Panc1 (cell line): Measurements from ENCODE around the gene PKP1.

ENCODE experiments used
- POLR2AphosphoS5 ChIP-seq: IDR thresholded peaks from 2 replicates; pipeline ENCODE4 v1.6.1; 2012; ENCODE audit warnings: mild to moderate bottlenecking, low read depth, low read length, moderate library complexity
- TCF7L2 ChIP-seq: IDR thresholded peaks from 2 replicates; pipeline ENCODE4 v1.6.1; 2011; ENCODE audit warnings: mild to moderate bottlenecking, low read depth, low read length, inconsistent platforms
- TF ChIP-seq, protein P1 (sequence below): fragments of 450-650 bp; IDR thresholded peaks from 2 replicates; pipeline ENCODE4 v1.5.1; 2017; ENCODE audit warnings: mild to moderate bottlenecking
- TF ChIP-seq, protein P2 (sequence below), 2 experiments: IDR thresholded peaks; 2 replicates each; pipeline ENCODE4 v1.6.1; 2011 to 2012; ENCODE audit warnings: low read depth in 2 of 2, control low read depth in 1 of 2, low read length in 1 of 2, mild to moderate bottlenecking in 1 of 2, moderate library complexity in 1 of 2; ENCODE audit not compliant: insufficient read depth in 1 of 2

DNA sequence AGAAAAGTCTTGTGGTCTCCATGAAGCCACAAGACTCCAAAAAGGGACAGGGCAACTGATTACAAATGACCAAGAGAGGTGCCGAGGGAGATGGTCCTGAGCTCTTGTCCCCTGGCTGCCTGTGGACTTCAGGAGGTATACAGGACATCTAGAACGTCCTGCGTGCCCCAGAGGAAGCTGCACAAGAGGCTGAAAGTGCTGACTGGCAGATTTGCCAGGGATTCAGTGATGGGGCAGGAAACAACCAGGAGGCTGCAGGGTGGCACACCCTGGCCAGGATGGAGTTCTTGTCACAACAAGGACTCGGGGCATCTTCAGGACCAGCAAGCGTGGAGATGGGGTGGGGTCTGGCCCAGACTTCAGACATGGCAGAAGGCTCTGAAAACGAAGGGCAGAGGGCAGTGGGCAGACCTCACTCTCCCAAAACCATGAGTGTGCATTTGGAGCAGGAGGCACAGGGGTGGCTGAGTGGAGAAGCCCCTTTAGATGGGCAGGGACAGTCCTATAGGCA is 13.4 kb upstream of the PKP1 start:
- no peak for TF ChIP-seq POLR2AphosphoS5
- no peak for TF ChIP-seq TCF7L2
- TF ChIP-seq, protein P1, sequence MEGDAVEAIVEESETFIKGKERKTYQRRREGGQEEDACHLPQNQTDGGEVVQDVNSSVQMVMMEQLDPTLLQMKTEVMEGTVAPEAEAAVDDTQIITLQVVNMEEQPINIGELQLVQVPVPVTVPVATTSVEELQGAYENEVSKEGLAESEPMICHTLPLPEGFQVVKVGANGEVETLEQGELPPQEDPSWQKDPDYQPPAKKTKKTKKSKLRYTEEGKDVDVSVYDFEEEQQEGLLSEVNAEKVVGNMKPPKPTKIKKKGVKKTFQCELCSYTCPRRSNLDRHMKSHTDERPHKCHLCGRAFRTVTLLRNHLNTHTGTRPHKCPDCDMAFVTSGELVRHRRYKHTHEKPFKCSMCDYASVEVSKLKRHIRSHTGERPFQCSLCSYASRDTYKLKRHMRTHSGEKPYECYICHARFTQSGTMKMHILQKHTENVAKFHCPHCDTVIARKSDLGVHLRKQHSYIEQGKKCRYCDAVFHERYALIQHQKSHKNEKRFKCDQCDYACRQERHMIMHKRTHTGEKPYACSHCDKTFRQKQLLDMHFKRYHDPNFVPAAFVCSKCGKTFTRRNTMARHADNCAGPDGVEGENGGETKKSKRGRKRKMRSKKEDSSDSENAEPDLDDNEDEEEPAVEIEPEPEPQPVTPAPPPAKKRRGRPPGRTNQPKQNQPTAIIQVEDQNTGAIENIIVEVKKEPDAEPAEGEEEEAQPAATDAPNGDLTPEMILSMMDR: no peak
- TF ChIP-seq, protein P2, sequence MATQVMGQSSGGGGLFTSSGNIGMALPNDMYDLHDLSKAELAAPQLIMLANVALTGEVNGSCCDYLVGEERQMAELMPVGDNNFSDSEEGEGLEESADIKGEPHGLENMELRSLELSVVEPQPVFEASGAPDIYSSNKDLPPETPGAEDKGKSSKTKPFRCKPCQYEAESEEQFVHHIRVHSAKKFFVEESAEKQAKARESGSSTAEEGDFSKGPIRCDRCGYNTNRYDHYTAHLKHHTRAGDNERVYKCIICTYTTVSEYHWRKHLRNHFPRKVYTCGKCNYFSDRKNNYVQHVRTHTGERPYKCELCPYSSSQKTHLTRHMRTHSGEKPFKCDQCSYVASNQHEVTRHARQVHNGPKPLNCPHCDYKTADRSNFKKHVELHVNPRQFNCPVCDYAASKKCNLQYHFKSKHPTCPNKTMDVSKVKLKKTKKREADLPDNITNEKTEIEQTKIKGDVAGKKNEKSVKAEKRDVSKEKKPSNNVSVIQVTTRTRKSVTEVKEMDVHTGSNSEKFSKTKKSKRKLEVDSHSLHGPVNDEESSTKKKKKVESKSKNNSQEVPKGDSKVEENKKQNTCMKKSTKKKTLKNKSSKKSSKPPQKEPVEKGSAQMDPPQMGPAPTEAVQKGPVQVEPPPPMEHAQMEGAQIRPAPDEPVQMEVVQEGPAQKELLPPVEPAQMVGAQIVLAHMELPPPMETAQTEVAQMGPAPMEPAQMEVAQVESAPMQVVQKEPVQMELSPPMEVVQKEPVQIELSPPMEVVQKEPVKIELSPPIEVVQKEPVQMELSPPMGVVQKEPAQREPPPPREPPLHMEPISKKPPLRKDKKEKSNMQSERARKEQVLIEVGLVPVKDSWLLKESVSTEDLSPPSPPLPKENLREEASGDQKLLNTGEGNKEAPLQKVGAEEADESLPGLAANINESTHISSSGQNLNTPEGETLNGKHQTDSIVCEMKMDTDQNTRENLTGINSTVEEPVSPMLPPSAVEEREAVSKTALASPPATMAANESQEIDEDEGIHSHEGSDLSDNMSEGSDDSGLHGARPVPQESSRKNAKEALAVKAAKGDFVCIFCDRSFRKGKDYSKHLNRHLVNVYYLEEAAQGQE (IDR thresholded peaks at IDR 0.05; ENCODE audit: insufficient read depth in 1 of 2, low read depth in 2 of 2, low read length in 1 of 2): no peak
